ENCODE results near the gene SYNGR3.
A peak's percentile ranks its signal among the peaks of the same experiment; 100 is the strongest.
"Not testable (repeated sequence)": the region's sequence is repeated elsewhere in the genome, so short reads cannot be mapped to it uniquely, and the experiment has no call there.

Gene SYNGR3

GRCh38 chr16:1953734-1954133 lies 36.0 kb upstream of the SYNGR3 start:
- H3K4me1 ChIP-seq (ENCODE audit: insufficient read depth, low read length, severe bottlenecking) = no peaks in the 10 kb centered on the region
- no peak overlapping the region for H2AFZ ChIP-seq (ENCODE audit: low read length)
- peaks cover 12% of the 10 kb centered on the region for H3K27me3 ChIP-seq (ENCODE audit: insufficient read depth, low read length)
- no peak overlapping the region for H3K4me3 ChIP-seq (ENCODE audit: low read depth, low read length, poor library complexity, severe bottlenecking)
- no peaks in the 10 kb centered on the region for H3K36me3 ChIP-seq (ENCODE audit: insufficient read depth, low read length)
- H3K79me2 ChIP-seq (ENCODE audit: insufficient read depth, low read length) = no peaks in the 10 kb centered on the region
- no peaks in the 10 kb centered on the region for H4K20me1 ChIP-seq (ENCODE audit: insufficient read depth, low read length)
- no peak overlapping the region for H3K27ac ChIP-seq (ENCODE audit: low read depth, low read length, poor library complexity, severe bottlenecking)
- TF ChIP-seq EZH2 (IDR thresholded peaks at IDR 0.05; ENCODE audit: borderline replicate concordance, low read length) = no peak
- no peak for TF ChIP-seq CTCF (IDR thresholded peaks at IDR 0.05; ENCODE audit: low read length)
- no peak overlapping the region for H3K9ac ChIP-seq (ENCODE audit: low read length)
- H3K4me2 ChIP-seq (ENCODE audit: low read length) = no peak overlapping the region
- H3F3A ChIP-seq (ENCODE audit: insufficient read depth, low read length) = no peaks in the 10 kb centered on the region
- H3K9me3 ChIP-seq (ENCODE audit: low read length) = no peaks in the 10 kb centered on the region
- no peaks in the 10 kb centered on the region for H3K9me2 ChIP-seq (ENCODE audit: low read depth, low read length)

GRCh38 chr16:1957434-1958142 lies 32.2 kb upstream of the SYNGR3 start:
- H3F3A ChIP-seq (ENCODE audit: insufficient read depth, low read length) = peaks cover 12% of the 10 kb centered on the region
- H3K36me3 ChIP-seq (ENCODE audit: insufficient read depth, low read length) = peaks cover 16% of the 10 kb centered on the region
- not testable (repeated sequence) for H3K79me2 ChIP-seq (ENCODE audit: insufficient read depth, low read length); H3K27me3 ChIP-seq (ENCODE audit: insufficient read depth, low read length); H3K4me2 ChIP-seq (ENCODE audit: low read length); H4K20me1 ChIP-seq (ENCODE audit: insufficient read depth, low read length); H3K9me3 ChIP-seq (ENCODE audit: low read length); H3K9me2 ChIP-seq (ENCODE audit: low read depth, low read length); H3K27ac ChIP-seq (ENCODE audit: low read depth, low read length, poor library complexity, severe bottlenecking); H3K9ac ChIP-seq (ENCODE audit: low read length); H2AFZ ChIP-seq (ENCODE audit: low read length); H3K4me3 ChIP-seq (ENCODE audit: low read depth, low read length, poor library complexity, severe bottlenecking)
- H3K4me1 ChIP-seq (ENCODE audit: insufficient read depth, low read length, severe bottlenecking) = peaks cover 27% of the 10 kb centered on the region

GRCh38 chr16:1958143-1958491 lies 31.7 kb upstream of the SYNGR3 start:
- H3K9ac ChIP-seq (ENCODE audit: low read length); H3K79me2 ChIP-seq (ENCODE audit: insufficient read depth, low read length); H3K4me3 ChIP-seq (ENCODE audit: low read depth, low read length, poor library complexity, severe bottlenecking); H3K9me3 ChIP-seq (ENCODE audit: low read length); H3K4me2 ChIP-seq (ENCODE audit: low read length); H3K9me2 ChIP-seq (ENCODE audit: low read depth, low read length); H4K20me1 ChIP-seq (ENCODE audit: insufficient read depth, low read length); H3K27me3 ChIP-seq (ENCODE audit: insufficient read depth, low read length); H2AFZ ChIP-seq (ENCODE audit: low read length); H3K27ac ChIP-seq (ENCODE audit: low read depth, low read length, poor library complexity, severe bottlenecking): not testable (repeated sequence)
- Histone ChIP-seq H3K36me3 (ENCODE audit: insufficient read depth, low read length) (peaks cover 21% of the 10 kb centered on the region), H3K4me1 (ENCODE audit: insufficient read depth, low read length, severe bottlenecking) (peaks cover 33% of the 10 kb centered on the region), H3F3A (ENCODE audit: insufficient read depth, low read length) (peaks cover 12% of the 10 kb centered on the region)

GRCh38 chr16:1958715-1959268 lies 31.0 kb upstream of the SYNGR3 start:
- Histone ChIP-seq H3K36me3 (ENCODE audit: insufficient read depth, low read length) (peaks cover 28% of the 10 kb centered on the region), H3K27ac (ENCODE audit: low read depth, low read length, poor library complexity, severe bottlenecking) (no peak overlapping the region), H3K9ac (ENCODE audit: low read length) (peak overlapping the region; percentile 43; the same call in 1 of the 2 replicates), H3K9me3 (ENCODE audit: low read length) (no peaks in the 10 kb centered on the region), H3F3A (ENCODE audit: insufficient read depth, low read length) (peaks cover 15% of the 10 kb centered on the region), H3K27me3 (ENCODE audit: insufficient read depth, low read length) (no peaks in the 10 kb centered on the region; the same call in 1 of the 2 replicates), H3K9me2 (ENCODE audit: low read depth, low read length) (no peaks in the 10 kb centered on the region), H3K4me1 (ENCODE audit: insufficient read depth, low read length, severe bottlenecking) (peaks cover 39% of the 10 kb centered on the region), H3K4me3 (ENCODE audit: low read depth, low read length, poor library complexity, severe bottlenecking) (peak overlapping the region; percentile 90), H3K79me2 (ENCODE audit: insufficient read depth, low read length) (peaks cover 7% of the 10 kb centered on the region), H2AFZ (ENCODE audit: low read length) (no peak overlapping the region), H4K20me1 (ENCODE audit: insufficient read depth, low read length) (no peaks in the 10 kb centered on the region), H3K4me2 (ENCODE audit: low read length) (peak overlapping the region; percentile 55)
- TF ChIP-seq EZH2 (IDR thresholded peaks at IDR 0.05; ENCODE audit: borderline replicate concordance, low read length) = no peak
- TF ChIP-seq CTCF (IDR thresholded peaks at IDR 0.05; ENCODE audit: low read length) = no peak

All from OCI-LY1 (cell line).